Uterus (tissue), 2 donors: ENCODE data around the gene FCRLA.

Experiments used
- CTCF ChIP-seq, 4 experiments: fragments of 200-600 bp in 2 of 4; fragments of 450-650 bp in 2 of 4; sonication (generic) in 2 of 4; IDR thresholded peaks; one replicate each; pipeline ENCODE4 v1.5.1; 2016 to 2019; ENCODE audit warnings: antibody characterized with exemption in 4 of 4, mild to moderate bottlenecking in 2 of 4, moderate library complexity in 1 of 4
- POLR2A ChIP-seq, 2 donors: fragments of 450-650 bp; IDR thresholded peaks; one replicate each; pipeline ENCODE4 v1.6.1; 2016; ENCODE audit warnings: antibody characterized with exemption in 2 of 2, mild to moderate bottlenecking in 1 of 2, moderate library complexity in 1 of 2

DNA sequence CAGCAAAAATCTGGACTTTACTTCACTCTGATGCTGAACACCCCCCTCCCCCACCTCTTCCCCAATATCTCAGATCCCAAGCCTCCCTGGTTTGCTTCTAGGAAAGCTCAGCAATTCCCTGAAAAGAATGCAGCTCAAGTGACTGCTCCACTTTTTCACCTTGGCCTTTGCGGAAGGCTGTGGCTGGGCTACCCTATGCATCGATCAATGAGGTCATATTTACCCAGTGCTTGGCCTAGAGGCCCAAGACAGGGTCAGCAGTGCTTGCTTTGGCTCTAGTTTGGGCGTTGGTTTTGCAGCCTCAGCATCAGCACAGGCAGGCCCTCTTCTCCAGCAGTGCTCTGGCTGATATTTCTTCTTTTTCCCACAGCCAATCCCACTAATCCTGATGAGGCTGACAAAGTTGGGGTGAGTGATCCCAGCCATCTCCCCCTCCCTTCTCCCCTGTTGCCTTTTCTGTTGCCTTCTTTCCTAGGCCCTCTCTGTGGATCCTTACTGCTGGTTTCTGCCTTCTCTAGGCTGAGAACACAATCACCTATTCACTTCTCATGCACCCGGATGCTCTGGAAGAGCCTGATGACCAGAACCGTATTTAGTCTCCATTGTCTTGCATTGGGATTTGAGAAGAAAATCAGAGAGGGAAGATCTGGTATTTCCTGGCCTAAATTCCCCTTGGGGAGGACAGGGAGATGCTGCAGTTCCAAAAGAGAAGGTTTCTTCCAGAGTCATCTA, 29.9 kb upstream of the FCRLA start:
- no peak for TF ChIP-seq CTCF (IDR thresholded peaks at IDR 0.05)
- no peak for TF ChIP-seq POLR2A (IDR thresholded peaks at IDR 0.05)
